Measurements from ENCODE around the gene STAB2. TPM values are rescaled to one million over a fixed set of nuclear protein-coding genes. Genes with fewer than 3 reads are reported as not detected.

STAB2 gene
- total RNA-seq, 4 donors from 2014 or later: not detected

GRCh38 chr12:103673891-103674375, 86.9 kb downstream of the STAB2 start:
- intact Hi-C loops (cut with DNase I; ENCODE audit: low total_unique reads) (no loop called here), in situ Hi-C loops (cut with MboI; ENCODE audit: low sequenced_read_pairs in 4 of 4) (no loop called here)
- no peak for ATAC-seq
- Histone ChIP-seq H3K27me3 (no peaks in the 10 kb centered on the region), H3K4me1 (no peaks in the 10 kb centered on the region), H3K27ac (no peak overlapping the region), H3K4me3 (no peak overlapping the region), H3K9me3 (no peaks in the 10 kb centered on the region), H3K36me3 (no peaks in the 10 kb centered on the region)
- TF ChIP-seq POLR2A (IDR thresholded peaks at IDR 0.05) (no peak), CTCF (IDR thresholded peaks at IDR 0.05 in 4 of 5, conservative IDR thresholded peaks at IDR 0.05 in 1 of 5) (no peak)
- no peak for DNase-seq

GRCh38 chr12:103676893-103677292, 89.8 kb downstream of the STAB2 start:
- DNase-seq: no peak
- TF ChIP-seq POLR2A (IDR thresholded peaks at IDR 0.05) (no peak), CTCF (IDR thresholded peaks at IDR 0.05 in 4 of 5, conservative IDR thresholded peaks at IDR 0.05 in 1 of 5) (no peak)
- H3K27ac ChIP-seq: no peak overlapping the region
- intact Hi-C loops (cut with DNase I; ENCODE audit: low total_unique reads): no loop called here
- no peaks in the 10 kb centered on the region for H3K4me1 ChIP-seq
- ATAC-seq: no peak
- in situ Hi-C loops (cut with MboI; ENCODE audit: low sequenced_read_pairs in 4 of 4): no loop called here
- H3K4me3 ChIP-seq: no peak overlapping the region
- H3K36me3 ChIP-seq: no peaks in the 10 kb centered on the region
- no peaks in the 10 kb centered on the region for H3K27me3 ChIP-seq
- H3K9me3 ChIP-seq: no peaks in the 10 kb centered on the region

GRCh38 chr12:103677341-103677740, 90.3 kb downstream of the STAB2 start:
- in situ Hi-C loops (cut with MboI; ENCODE audit: low sequenced_read_pairs in 4 of 4): no loop called here
- no peak for ATAC-seq
- DNase-seq: no peak
- Histone ChIP-seq H3K9me3 (no peaks in the 10 kb centered on the region), H3K27me3 (no peaks in the 10 kb centered on the region), H3K36me3 (no peaks in the 10 kb centered on the region), H3K4me1 (no peaks in the 10 kb centered on the region), H3K4me3 (no peak overlapping the region), H3K27ac (no peak overlapping the region)
- TF ChIP-seq CTCF (IDR thresholded peaks at IDR 0.05 in 4 of 5, conservative IDR thresholded peaks at IDR 0.05 in 1 of 5) (no peak), POLR2A (IDR thresholded peaks at IDR 0.05) (no peak)
- intact Hi-C loops (cut with DNase I; ENCODE audit: low total_unique reads): no loop called here

- Histone ChIP-seq H3K27ac (no peak overlapping the region), H3K9me3 (no peaks in the 10 kb centered on the region), H3K4me1 (no peaks in the 10 kb centered on the region), H3K4me3 (no peak overlapping the region), H3K27me3 (no peaks in the 10 kb centered on the region), H3K36me3 (no peaks in the 10 kb centered on the region)
- intact Hi-C loops (cut with DNase I; ENCODE audit: low total_unique reads) (no loop called here), in situ Hi-C loops (cut with MboI; ENCODE audit: low sequenced_read_pairs in 4 of 4) (no loop called here)
- TF ChIP-seq POLR2A (IDR thresholded peaks at IDR 0.05) (no peak), CTCF (IDR thresholded peaks at IDR 0.05 in 4 of 5, conservative IDR thresholded peaks at IDR 0.05 in 1 of 5) (no peak)
- ATAC-seq: no peak
- DNase-seq: no peak
These were observed 90.8 kb downstream of the STAB2 start for GRCh38 chr12:103677905-103678304.

Measured in gastrocnemius medialis (tissue), 4 donors.